NCI-H524 treated with DMSO at 0.1 percent for 48 hours (cell line): Measurements from ENCODE around the gene LSMEM2.

Source experiments
- DNase-seq: peaks from one replicate; lab custom pipeline; 2025; lab: John Stamatoyannopoulos, UW

LSMEM2 gene

GRCh38 chr3:50322115-50322385 lies 43.2 kb downstream of the LSMEM2 start:
- DNase-seq: no peak

- no peak for DNase-seq
Observed at GRCh38 chr3:50322386-50323091, 43.7 kb downstream of the LSMEM2 start, which contains the start of gene HYAL2. HYAL2 (minus strand) TSS chr3:50322745; CDS start chr3:50320489, 2,256 bp downstream.

GRCh38 chr3:50323092-50323600 lies 44.3 kb downstream of the LSMEM2 start:
- DNase-seq: no peak

GRCh38 chr3:50323614-50324199 lies 44.8 kb downstream of the LSMEM2 start:
- DNase-seq: no peak

GRCh38 chr3:50324351-50325112 lies 45.6 kb downstream of the LSMEM2 start:
- DNase-seq: peak; percentile 3

GRCh38 chr3:50325113-50325480 lies 46.2 kb downstream of the LSMEM2 start:
- no peak for DNase-seq

GRCh38 chr3:50325497-50326181 lies 46.8 kb downstream of the LSMEM2 start:
- no peak for DNase-seq

GRCh38 chr3:50326182-50326541 lies 47.3 kb downstream of the LSMEM2 start:
- DNase-seq: no peak

- DNase-seq: no peak
Observed at GRCh38 chr3:50327129-50327528, 48.2 kb downstream of the LSMEM2 start.

GRCh38 chr3:50327943-50328691 lies 49.2 kb downstream of the LSMEM2 start, which contains the start of gene TUSC2:
TUSC2 (minus strand) TSS chr3:50328223; CDS start chr3:50328099, 124 bp downstream.
- DNase-seq: peak; percentile 69

- DNase-seq: no peak
Observed at GRCh38 chr3:50330330-50330729, 51.4 kb downstream of the LSMEM2 start.

GRCh38 chr3:50331364-50331907 lies 52.5 kb downstream of the LSMEM2 start:
- no peak for DNase-seq

- DNase-seq: no peak
Observed at GRCh38 chr3:50333744-50334328, 54.9 kb downstream of the LSMEM2 start.

GRCh38 chr3:50334339-50335075 lies 55.6 kb downstream of the LSMEM2 start:
- no peak for DNase-seq

GRCh38 chr3:50336452-50337174 lies 57.7 kb downstream of the LSMEM2 start:
- DNase-seq: no peak

GRCh38 chr3:50337175-50337861 lies 58.4 kb downstream of the LSMEM2 start:
- DNase-seq: peak; percentile 90
